NCI-H128 (cell line): ENCODE measurements around the gene B3GNT7.
"Not testable (repeated sequence)": the region's sequence is repeated elsewhere in the genome, so short reads cannot be mapped to it uniquely, and the experiment has no call there.

ENCODE experiments used
- DNase-seq: peaks from one replicate; lab custom pipeline; 2025; ENCODE audit not compliant: unreplicated experiment; lab: John Stamatoyannopoulos, UW

B3GNT7 gene

GRCh38 chr2:231395188-231396057, at the start of gene B3GNT7:
Gene B3GNT7 (plus strand): TSS chr2:231395710. CDS start chr2:231395804, 94 bp downstream.
- DNase-seq: no peak

- DNase-seq: no peak
These were observed 48.4 kb upstream of the B3GNT7 start for GRCh38 chr2:231347081-231347480.

- no peak for DNase-seq
These were observed 47.9 kb upstream of the B3GNT7 start for GRCh38 chr2:231347638-231348037.

GRCh38 chr2:231348173-231348572, 47.3 kb upstream of the B3GNT7 start:
- no peak for DNase-seq

- DNase-seq: no peak
These were observed 46.7 kb upstream of the B3GNT7 start for GRCh38 chr2:231348704-231349373.

GRCh38 chr2:231349374-231349735, 46.2 kb upstream of the B3GNT7 start:
- not testable (repeated sequence) for DNase-seq

- no peak for DNase-seq
These were observed 43.9 kb upstream of the B3GNT7 start for GRCh38 chr2:231351648-231352047.

- no peak for DNase-seq
These were observed 42.0 kb upstream of the B3GNT7 start for GRCh38 chr2:231353469-231353868.

- DNase-seq: no peak
These were observed 39.7 kb upstream of the B3GNT7 start for GRCh38 chr2:231355508-231356465.

GRCh38 chr2:231356466-231356844, 39.1 kb upstream of the B3GNT7 start:
- DNase-seq: no peak

GRCh38 chr2:231357048-231357447, 38.5 kb upstream of the B3GNT7 start:
- no peak for DNase-seq

GRCh38 chr2:231357931-231358330, 37.6 kb upstream of the B3GNT7 start:
- DNase-seq: no peak

- no peak for DNase-seq
These were observed 36.1 kb upstream of the B3GNT7 start for GRCh38 chr2:231359441-231359840.

- DNase-seq: no peak
These were observed 35.6 kb upstream of the B3GNT7 start for GRCh38 chr2:231359948-231360347.

- DNase-seq: no peak
These were observed 35.1 kb upstream of the B3GNT7 start for GRCh38 chr2:231360401-231360800.

GRCh38 chr2:231360881-231361371, 34.6 kb upstream of the B3GNT7 start:
- no peak for DNase-seq

- no peak for DNase-seq
These were observed 33.6 kb upstream of the B3GNT7 start for GRCh38 chr2:231361701-231362554.

- DNase-seq: no peak
These were observed 32.8 kb upstream of the B3GNT7 start for GRCh38 chr2:231362555-231363184.

- no peak for DNase-seq
These were observed 31.4 kb upstream of the B3GNT7 start for GRCh38 chr2:231364061-231364460.
